ENCODE data around the gene RBMS3.

GRCh38 chr3:29451920-29452319 lies 171.0 kb downstream of the RBMS3 start:
- TF ChIP-seq CTCF (IDR thresholded peaks at IDR 0.05), result no peak
- TF ChIP-seq POLR2A (IDR thresholded peaks at IDR 0.05), result no peak
